ENCODE results near the gene LDLRAD3. TPM values are rescaled to one million over a fixed set of nuclear protein-coding genes. Genes with fewer than 3 reads are reported as not detected.

The LDLRAD3 gene
- total RNA-seq, 1 donor: 3.9 TPM

GRCh38 chr11:36053281-36053680 lies 109.4 kb downstream of the LDLRAD3 start:
- DNase-seq (ENCODE audit: low read depth): no peak
- TF ChIP-seq, protein P1, sequence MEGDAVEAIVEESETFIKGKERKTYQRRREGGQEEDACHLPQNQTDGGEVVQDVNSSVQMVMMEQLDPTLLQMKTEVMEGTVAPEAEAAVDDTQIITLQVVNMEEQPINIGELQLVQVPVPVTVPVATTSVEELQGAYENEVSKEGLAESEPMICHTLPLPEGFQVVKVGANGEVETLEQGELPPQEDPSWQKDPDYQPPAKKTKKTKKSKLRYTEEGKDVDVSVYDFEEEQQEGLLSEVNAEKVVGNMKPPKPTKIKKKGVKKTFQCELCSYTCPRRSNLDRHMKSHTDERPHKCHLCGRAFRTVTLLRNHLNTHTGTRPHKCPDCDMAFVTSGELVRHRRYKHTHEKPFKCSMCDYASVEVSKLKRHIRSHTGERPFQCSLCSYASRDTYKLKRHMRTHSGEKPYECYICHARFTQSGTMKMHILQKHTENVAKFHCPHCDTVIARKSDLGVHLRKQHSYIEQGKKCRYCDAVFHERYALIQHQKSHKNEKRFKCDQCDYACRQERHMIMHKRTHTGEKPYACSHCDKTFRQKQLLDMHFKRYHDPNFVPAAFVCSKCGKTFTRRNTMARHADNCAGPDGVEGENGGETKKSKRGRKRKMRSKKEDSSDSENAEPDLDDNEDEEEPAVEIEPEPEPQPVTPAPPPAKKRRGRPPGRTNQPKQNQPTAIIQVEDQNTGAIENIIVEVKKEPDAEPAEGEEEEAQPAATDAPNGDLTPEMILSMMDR (IDR thresholded peaks at IDR 0.05; ENCODE audit: insufficient read depth, low read depth, low read length): no peak
- no peak overlapping the region for H3K4me3 ChIP-seq (ENCODE audit: low read depth, low read length)

GRCh38 chr11:36053862-36054261 lies 110.0 kb downstream of the LDLRAD3 start:
- DNase-seq (ENCODE audit: low read depth): peak; percentile 45

GRCh38 chr11:36054628-36055027 lies 110.8 kb downstream of the LDLRAD3 start:
- TF ChIP-seq, protein P1 (IDR thresholded peaks at IDR 0.05; ENCODE audit: insufficient read depth, low read depth, low read length): no peak
- DNase-seq (ENCODE audit: low read depth): no peak
- no peak overlapping the region for H3K4me3 ChIP-seq (ENCODE audit: low read depth, low read length)

More at GRCh38 chr11:36053862-36054261, 110.0 kb downstream of the LDLRAD3 start:
- no peak overlapping the region for H3K4me3 ChIP-seq (ENCODE audit: low read depth, low read length)
- TF ChIP-seq, protein P1 (IDR thresholded peaks at IDR 0.05; ENCODE audit: insufficient read depth, low read depth, low read length): peak; percentile 20

GRCh38 chr11:36056160-36056751 lies 112.4 kb downstream of the LDLRAD3 start:
- TF ChIP-seq, protein P1 (IDR thresholded peaks at IDR 0.05; ENCODE audit: insufficient read depth, low read depth, low read length): peak; percentile 77
- no peak overlapping the region for H3K4me3 ChIP-seq (ENCODE audit: low read depth, low read length)
- peak; percentile 47 for DNase-seq (ENCODE audit: low read depth)

DNA sequence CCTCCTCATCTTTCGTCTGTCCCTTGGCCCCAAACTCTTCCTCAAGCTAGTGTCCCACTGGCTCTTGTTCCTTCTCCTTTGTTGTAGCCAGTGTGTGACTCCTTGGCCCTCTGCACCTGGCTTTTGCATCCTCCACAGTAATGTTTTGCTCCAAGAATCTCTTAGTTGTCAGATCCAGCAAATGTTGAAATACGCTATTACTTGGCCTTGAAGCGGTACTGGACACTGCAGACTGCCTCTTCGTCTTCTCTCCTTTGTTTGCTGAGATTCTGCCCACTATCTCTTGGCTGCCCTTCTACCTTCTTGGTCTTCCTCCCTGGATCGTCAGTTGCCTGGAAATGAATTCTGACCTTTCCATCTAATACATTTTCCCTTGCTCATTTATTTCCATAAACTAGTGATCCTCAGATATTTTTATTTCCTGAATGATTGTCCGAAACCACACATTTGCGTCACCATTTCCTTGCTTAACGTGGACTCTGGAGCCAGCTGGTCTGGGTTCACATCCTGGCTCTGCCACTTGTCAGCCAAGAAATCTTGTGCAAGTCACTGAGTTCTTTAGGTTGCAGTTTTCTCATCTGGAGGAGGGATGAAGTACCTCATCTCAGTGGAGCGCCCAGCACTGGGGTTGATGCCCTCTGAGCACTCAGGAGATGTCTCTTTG lies 113.6 kb downstream of the LDLRAD3 start:
- TF ChIP-seq, protein P1 (IDR thresholded peaks at IDR 0.05; ENCODE audit: insufficient read depth, low read depth, low read length): no peak
- no peak overlapping the region for H3K4me3 ChIP-seq (ENCODE audit: low read depth, low read length)
- no peak for DNase-seq (ENCODE audit: low read depth)

DNA sequence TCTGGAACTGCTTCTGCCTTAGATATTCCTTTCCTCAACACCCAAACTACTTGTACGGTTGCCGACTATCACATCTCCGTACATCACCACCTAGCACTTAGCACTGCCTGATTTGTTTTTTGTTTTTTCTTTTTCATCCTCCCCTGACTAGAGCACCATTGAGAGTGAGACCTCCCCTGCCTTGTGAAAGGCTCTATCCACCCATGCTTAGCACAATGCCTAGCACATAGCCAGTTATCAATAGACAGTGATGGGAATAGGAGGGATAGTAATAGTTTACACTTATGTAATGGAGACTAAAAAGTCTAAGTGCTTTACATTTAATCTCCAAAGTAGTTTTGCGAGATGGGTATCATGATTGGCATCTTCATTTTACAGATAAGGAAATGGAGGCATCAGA lies 115.8 kb downstream of the LDLRAD3 start:
- TF ChIP-seq, protein P1 (IDR thresholded peaks at IDR 0.05; ENCODE audit: insufficient read depth, low read depth, low read length): no peak
- H3K4me3 ChIP-seq (ENCODE audit: low read depth, low read length): no peak overlapping the region
- no peak for DNase-seq (ENCODE audit: low read depth)

Measured in fibroblast of villous mesenchyme (primary cell).